Esophagus muscularis mucosa (tissue), 4 donors: ENCODE results near the gene SRRM4. TPM values are rescaled to one million over a fixed set of nuclear protein-coding genes. Genes with fewer than 3 reads are reported as not detected.

Experiments
- DNase-seq: peaks from one replicate; pipeline ENCODE4 v3.0.0-alpha.2; 2017; ENCODE audit errors: extremely low spot score
- H3K27ac ChIP-seq, 4 donors: fragments of 200-600 bp; sonication (generic); replicated peaks in 1 of 4; 1 replicate in 3 of 4; 2 replicates in 1 of 4; pipeline ENCODE4 v1.5.1; 2016 to 2019; ENCODE audit warnings: mild to moderate bottlenecking in 1 of 4
- H3K27me3 ChIP-seq, 4 donors: fragments of 200-600 bp; sonication (generic); one replicate each; pipeline versions ENCODE4 v1.5.1 to v1.6.0; 2016 to 2019
- H3K36me3 ChIP-seq, 4 donors: fragments of 200-600 bp; sonication (generic); one replicate each; pipeline ENCODE4 v1.5.1; 2016 to 2019
- H3K4me1 ChIP-seq, 4 donors: fragments of 200-600 bp; sonication (generic); one replicate each; pipeline ENCODE4 v1.5.1; 2016 to 2019
- H3K4me3 ChIP-seq, 4 donors: fragments of 200-600 bp; sonication (generic); 1 replicate in 2 of 4; 2 replicates in 2 of 4; pipeline ENCODE4 v1.5.1; 2016 to 2019; ENCODE audit warnings: mild to moderate bottlenecking in 4 of 4, moderate library complexity in 1 of 4
- H3K9me3 ChIP-seq, 4 donors: fragments of 200-600 bp; sonication (generic); 1 replicate in 3 of 4; 2 replicates in 1 of 4; pipeline ENCODE4 v1.5.1; 2016 to 2019
- EP300 ChIP-seq: sonication (generic); formaldehyde crosslinking; IDR thresholded peaks from one replicate; pipeline ENCODE4 v1.6.1; 2017; ENCODE audit warnings: antibody characterized with exemption
- POLR2A ChIP-seq: fragments of 450-650 bp; IDR thresholded peaks from one replicate; pipeline ENCODE4 v1.6.1; 2017; ENCODE audit warnings: antibody characterized with exemption, moderate library complexity, mild to moderate bottlenecking, low read depth
- POLR2AphosphoS5 ChIP-seq, 2 donors: sonication (generic); formaldehyde crosslinking; IDR thresholded peaks; one replicate each; pipeline ENCODE4 v1.6.1; 2017; ENCODE audit warnings: antibody characterized with exemption in 2 of 2
- WGBS: methylation state at CpG from one replicate; pipeline ENCODE4 v1.1.5; 2018; 5-methylcytosine and 5-hydroxymethylcytosine counted together
- intact Hi-C: fragments of 100-400 bp; cut with DNase I; formaldehyde crosslinking; loops from one replicate; pipeline ENCODE4 v1.15.1; 2023
- total RNA-seq, 4 donors: library from RNA; depleted of rRNA; stranded (reverse); fragments of >200 nt; gene quantifications; one replicate each; pipeline versions ENCODE4 v1.1.0 to v1.2.1, GENCODE V29; 2016
- TF ChIP-seq, protein P1 (sequence below), 3 experiments: fragments of 200-600 bp in 2 of 3; fragments of 450-650 bp in 1 of 3; sonication (generic) in 2 of 3; IDR thresholded peaks; one replicate each; pipeline ENCODE4 v1.5.1; 2017 to 2019; ENCODE audit warnings: antibody characterized with exemption in 3 of 3, mild to moderate bottlenecking in 2 of 3, moderate library complexity in 1 of 3

Gene SRRM4
- total RNA-seq, 4 donors from 2014 or later: not detected

DNA sequence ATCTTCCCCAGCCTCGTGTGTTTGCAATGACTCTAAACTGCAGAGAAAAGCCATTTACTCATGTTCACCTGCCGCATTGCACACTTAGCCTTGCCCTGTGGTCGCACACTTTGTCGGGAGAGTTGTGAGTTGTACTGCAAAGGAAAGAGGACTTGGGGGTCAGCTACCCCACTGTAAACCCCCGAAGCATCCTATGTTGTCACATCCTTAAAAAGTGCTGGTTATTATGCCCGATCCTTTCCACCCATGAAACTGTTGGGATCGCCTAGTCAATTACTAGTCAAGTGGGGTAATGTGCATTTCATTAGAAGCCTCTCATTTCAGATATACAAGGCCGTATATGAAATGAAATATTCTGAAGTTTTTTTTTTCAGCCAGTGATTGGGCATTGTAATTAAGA is 98.2 kb downstream of the SRRM4 start:
- no peaks in the 10 kb centered on the region for H3K36me3 ChIP-seq
- no peak overlapping the region for H3K4me3 ChIP-seq
- 76% methylated on average over 6 of the region's 8 CpGs for WGBS
- H3K27me3 ChIP-seq: peaks cover 0 to 24% (median 0%) of the 10 kb centered on the region in 4 donors
- H3K4me1 ChIP-seq: peaks cover 0 to 2% (median 0%) of the 10 kb centered on the region in 4 donors
- DNase-seq: no peak
- TF ChIP-seq POLR2A (no peak), POLR2AphosphoS5 (IDR thresholded peaks at IDR 0.05) (no peak)
- intact Hi-C loops: no loop called here
- no peak overlapping the region for H3K27ac ChIP-seq
- H3K9me3 ChIP-seq: no peaks in the 10 kb centered on the region

DNA sequence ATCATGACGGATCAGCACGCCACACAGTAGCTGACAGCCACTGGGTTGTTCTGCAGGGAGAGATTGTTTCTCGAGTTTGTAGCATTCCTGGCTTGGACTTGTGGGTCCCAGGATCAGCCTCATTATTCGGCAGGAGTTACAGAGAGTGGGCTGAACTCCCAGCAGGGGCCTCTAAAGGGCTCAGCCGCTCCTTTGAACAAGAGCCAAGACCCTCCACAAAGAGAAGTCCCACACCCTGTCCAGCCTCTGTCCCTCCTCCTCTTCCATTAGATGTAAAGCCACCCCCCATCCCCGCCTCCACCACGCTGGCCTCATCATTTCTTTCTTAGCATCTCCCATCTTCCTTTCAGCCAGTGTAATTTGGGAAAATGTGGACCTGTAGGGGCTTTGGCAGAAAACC is 100.7 kb downstream of the SRRM4 start:
- Histone ChIP-seq H3K27me3 (peaks cover 0 to 46% (median 0%) of the 10 kb centered on the region in 4 donors), H3K36me3 (no peaks in the 10 kb centered on the region), H3K4me3 (no peak overlapping the region), H3K27ac (no peak overlapping the region), H3K4me1 (peaks cover 0 to 2% (median 0%) of the 10 kb centered on the region in 4 donors), H3K9me3 (no peaks in the 10 kb centered on the region)
- WGBS: 53% methylated on average over 7 of the region's 7 CpGs
- TF ChIP-seq POLR2A (no peak), EP300 (no peak), POLR2AphosphoS5 (IDR thresholded peaks at IDR 0.05) (no peak)
- TF ChIP-seq, protein P1, sequence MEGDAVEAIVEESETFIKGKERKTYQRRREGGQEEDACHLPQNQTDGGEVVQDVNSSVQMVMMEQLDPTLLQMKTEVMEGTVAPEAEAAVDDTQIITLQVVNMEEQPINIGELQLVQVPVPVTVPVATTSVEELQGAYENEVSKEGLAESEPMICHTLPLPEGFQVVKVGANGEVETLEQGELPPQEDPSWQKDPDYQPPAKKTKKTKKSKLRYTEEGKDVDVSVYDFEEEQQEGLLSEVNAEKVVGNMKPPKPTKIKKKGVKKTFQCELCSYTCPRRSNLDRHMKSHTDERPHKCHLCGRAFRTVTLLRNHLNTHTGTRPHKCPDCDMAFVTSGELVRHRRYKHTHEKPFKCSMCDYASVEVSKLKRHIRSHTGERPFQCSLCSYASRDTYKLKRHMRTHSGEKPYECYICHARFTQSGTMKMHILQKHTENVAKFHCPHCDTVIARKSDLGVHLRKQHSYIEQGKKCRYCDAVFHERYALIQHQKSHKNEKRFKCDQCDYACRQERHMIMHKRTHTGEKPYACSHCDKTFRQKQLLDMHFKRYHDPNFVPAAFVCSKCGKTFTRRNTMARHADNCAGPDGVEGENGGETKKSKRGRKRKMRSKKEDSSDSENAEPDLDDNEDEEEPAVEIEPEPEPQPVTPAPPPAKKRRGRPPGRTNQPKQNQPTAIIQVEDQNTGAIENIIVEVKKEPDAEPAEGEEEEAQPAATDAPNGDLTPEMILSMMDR (IDR thresholded peaks at IDR 0.05): no peak
- DNase-seq: no peak
- intact Hi-C loops: no loop called here

DNA sequence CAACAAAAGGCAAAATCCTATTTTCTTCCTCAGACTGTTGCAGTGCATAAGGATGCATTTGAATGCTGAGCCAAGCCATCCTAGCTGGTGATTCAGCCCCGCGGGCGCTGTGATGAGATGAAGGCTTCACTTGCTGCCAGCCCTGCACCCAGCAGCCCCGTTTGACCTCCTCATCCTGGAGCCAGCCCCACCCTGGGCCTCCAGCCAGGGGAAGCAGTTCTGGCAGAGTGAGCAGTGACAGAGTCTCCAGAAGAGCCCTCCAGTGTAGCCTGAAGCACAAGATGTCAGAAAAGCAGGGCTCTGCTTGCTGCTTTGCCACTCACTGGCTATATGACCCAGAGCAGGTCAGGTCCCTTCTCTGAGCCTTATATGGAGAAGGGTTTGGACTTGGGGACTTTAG is 101.2 kb downstream of the SRRM4 start:
- no peaks in the 10 kb centered on the region for H3K36me3 ChIP-seq
- TF ChIP-seq POLR2A: no peak
- DNase-seq: no peak
- H3K27me3 ChIP-seq: peaks cover 0 to 50% (median 0%) of the 10 kb centered on the region in 4 donors
- no peak overlapping the region for H3K4me3 ChIP-seq
- WGBS: 50% methylated on average over 3 of the region's 4 CpGs
- intact Hi-C loops: no loop called here
- H3K4me1 ChIP-seq: peaks cover 0 to 2% (median 0%) of the 10 kb centered on the region in 4 donors
- no peak overlapping the region for H3K27ac ChIP-seq
- H3K9me3 ChIP-seq: no peaks in the 10 kb centered on the region

DNA sequence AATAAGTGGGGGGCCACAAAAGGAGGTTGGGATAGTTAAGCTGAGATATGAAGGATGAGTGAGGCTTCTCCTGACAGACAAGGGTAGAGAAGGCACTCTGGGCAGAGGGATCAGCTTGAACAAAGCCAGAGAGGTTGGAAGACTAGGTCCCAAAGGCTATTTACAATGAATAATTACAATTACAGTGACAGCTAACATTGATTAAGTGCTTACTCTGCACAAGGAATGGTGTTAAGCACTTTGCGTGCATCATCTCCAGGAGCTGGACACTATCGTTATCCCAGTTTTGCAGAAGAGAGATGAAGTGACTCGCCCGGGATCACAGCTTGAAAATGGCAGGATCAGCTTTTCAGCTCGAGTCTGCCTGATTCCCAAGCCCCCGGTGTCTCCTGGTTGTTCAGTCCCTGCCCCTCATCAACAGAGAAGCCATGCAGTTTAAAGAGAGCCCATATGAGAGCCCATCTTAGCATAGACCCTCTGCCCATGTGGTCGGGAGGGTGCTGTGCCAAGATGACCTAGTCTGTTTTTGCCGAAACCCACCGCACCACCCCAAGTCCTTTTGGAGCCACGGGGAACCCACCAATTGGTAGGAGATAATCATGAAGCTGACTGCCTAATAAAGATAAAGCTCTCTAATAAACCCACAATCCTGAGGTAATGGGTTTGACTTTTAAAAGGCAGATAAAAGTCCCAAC is 107.5 kb downstream of the SRRM4 start:
- Histone ChIP-seq H3K4me3 (no peak overlapping the region), H3K36me3 (no peaks in the 10 kb centered on the region), H3K27me3 (peaks cover 0 to 75% (median 0%) of the 10 kb centered on the region in 4 donors), H3K27ac (no peak overlapping the region), H3K9me3 (no peaks in the 10 kb centered on the region), H3K4me1 (no peaks in the 10 kb centered on the region)
- no peak for DNase-seq
- no peak for TF ChIP-seq EP300
- no peak for TF ChIP-seq POLR2AphosphoS5 (IDR thresholded peaks at IDR 0.05)
- intact Hi-C loops: no loop called here
- 89% methylated on average over 8 of the region's 10 CpGs for WGBS

DNA sequence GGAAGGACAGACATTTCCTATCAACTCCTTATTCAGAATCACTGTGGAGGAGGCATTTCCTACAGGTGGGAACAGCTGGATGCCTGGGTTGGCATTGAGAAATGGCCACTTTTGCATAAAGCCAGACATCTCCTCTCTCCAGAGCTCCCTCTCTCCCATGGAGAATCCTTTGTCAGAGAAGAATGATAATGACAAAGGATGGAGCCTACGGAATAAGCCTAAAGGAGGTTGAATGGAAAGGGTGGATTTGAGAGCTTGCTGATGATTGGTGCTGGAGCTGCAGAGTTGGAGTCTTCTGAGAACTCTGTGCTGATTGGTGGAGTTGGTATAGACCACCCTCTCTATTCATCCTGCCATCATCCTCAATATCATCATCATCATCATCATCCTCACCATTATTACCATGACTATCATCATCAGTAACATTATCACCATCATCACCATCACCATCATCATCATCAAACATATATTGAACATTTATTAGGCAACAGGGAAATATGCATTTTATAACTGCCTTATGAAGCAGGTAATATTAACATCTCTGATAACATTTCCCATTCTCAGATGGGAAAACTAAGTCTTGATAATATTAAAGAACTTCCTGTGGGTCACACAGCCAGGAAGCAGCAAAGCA is 108.2 kb downstream of the SRRM4 start:
- Histone ChIP-seq H3K27me3 (peaks cover 0 to 81% (median 0%) of the 10 kb centered on the region in 4 donors), H3K4me1 (no peaks in the 10 kb centered on the region), H3K9me3 (no peaks in the 10 kb centered on the region), H3K36me3 (no peaks in the 10 kb centered on the region), H3K4me3 (no peak overlapping the region), H3K27ac (no peak overlapping the region)
- TF ChIP-seq EP300: no peak
- intact Hi-C loops: no loop called here
- DNase-seq: no peak
- WGBS: 25% methylated on average over 1 of the region's 1 CpG

DNA sequence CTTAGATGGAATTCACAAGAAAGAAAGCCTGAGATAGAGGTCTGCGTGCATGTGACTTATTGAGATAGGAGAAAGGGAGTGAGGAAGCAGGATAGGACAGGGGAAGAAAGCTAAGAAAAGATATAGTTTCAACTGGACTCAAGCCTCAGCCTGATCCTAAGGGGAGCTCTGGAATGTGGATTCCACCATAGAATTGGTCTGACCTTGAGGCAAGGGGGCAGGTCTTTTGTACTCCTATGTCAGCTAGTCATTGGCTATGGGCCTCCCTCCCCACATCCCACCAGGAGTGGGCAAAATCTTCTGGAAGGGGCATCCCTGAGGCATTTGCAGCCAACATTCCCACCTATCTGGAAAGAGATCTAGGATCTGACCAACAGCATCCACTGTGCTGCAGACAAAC is 108.9 kb downstream of the SRRM4 start:
- Histone ChIP-seq H3K9me3 (no peaks in the 10 kb centered on the region), H3K27me3 (peaks cover 0 to 80% (median 0%) of the 10 kb centered on the region in 4 donors), H3K36me3 (no peaks in the 10 kb centered on the region), H3K27ac (no peak overlapping the region), H3K4me3 (no peak overlapping the region), H3K4me1 (no peaks in the 10 kb centered on the region)
- no peak for DNase-seq
- WGBS: 96% methylated on average over 1 of the region's 1 CpG
- TF ChIP-seq EP300: no peak
- intact Hi-C loops: no loop called here

DNA sequence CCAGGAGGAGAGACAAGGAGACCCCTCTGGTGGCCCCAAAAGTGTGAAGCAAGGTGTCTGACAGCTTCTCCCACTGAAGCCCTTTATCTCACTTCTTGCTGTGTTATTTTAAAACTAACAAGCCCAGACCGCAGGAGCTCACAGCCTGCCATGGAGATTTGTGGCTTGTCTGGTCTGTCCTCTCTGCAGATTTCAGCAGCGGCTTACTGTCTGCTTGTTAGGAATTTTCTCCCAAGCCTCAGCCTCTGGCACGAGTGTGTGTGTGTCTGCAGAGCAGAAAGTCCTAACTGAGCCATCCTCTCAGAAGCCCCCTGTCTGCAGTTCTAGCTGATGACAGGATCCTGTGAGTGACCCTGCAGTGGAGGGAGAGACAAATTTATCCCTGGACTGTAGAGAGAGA is 109.5 kb downstream of the SRRM4 start:
- TF ChIP-seq, protein P1 (IDR thresholded peaks at IDR 0.05): no peak
- TF ChIP-seq POLR2AphosphoS5 (IDR thresholded peaks at IDR 0.05) (no peak), POLR2A (no peak), EP300 (no peak)
- 11% methylated on average over 3 of the region's 3 CpGs for WGBS
- DNase-seq: no peak
- intact Hi-C loops: no loop called here
- Histone ChIP-seq H3K9me3 (no peaks in the 10 kb centered on the region), H3K27me3 (peaks cover 0 to 76% (median 0%) of the 10 kb centered on the region in 4 donors), H3K4me1 (no peaks in the 10 kb centered on the region), H3K4me3 (no peak overlapping the region), H3K27ac (no peak overlapping the region), H3K36me3 (no peaks in the 10 kb centered on the region)
